Measurements from ENCODE around the gene JAK1.

- TF ChIP-seq CTCF (IDR thresholded peaks at IDR 0.05 in 2 of 3, conservative IDR thresholded peaks at IDR 0.05 in 1 of 3; ENCODE audit: insufficient read depth in 2 of 3, low read depth in 1 of 3, low read length in 3 of 3) (no peak), SMARCC2 (IDR thresholded peaks at IDR 0.05; ENCODE audit: low read depth) (no peak)
Measured at GRCh38 chr1:65009724-65010420, 43.5 kb upstream of the JAK1 start.

All from K562 (cell line).